ENCODE measurements around the gene POP4.

GRCh38 chr19:29581398-29581797 is 24.7 kb upstream of the POP4 start:
- TF ChIP-seq POLR2AphosphoS5 (IDR thresholded peaks at IDR 0.05; ENCODE audit: insufficient read depth in 1 of 2, low read depth in 1 of 2) = no peak
- TF ChIP-seq POLR2A (IDR thresholded peaks at IDR 0.05) = no peak
